ENCODE results near the gene RBBP8.

RBBP8 gene

GRCh38 chr18:23069481-23069880 lies 136.4 kb downstream of the RBBP8 start:
- Histone ChIP-seq H3K9me3 (ENCODE audit: control insufficient read depth, insufficient read depth, low read length) (no peaks in the 10 kb centered on the region), H3K4me1 (ENCODE audit: control insufficient read depth, insufficient read depth, low read length) (no peaks in the 10 kb centered on the region), H3K27ac (ENCODE audit: low read depth, low read length) (no peak overlapping the region), H3K27me3 (ENCODE audit: control insufficient read depth, insufficient read depth, low read length) (no peaks in the 10 kb centered on the region), H3K4me3 (ENCODE audit: low read depth, low read length) (no peak overlapping the region), H3K9ac (ENCODE audit: low read depth, low read length) (no peak overlapping the region), H3K36me3 (ENCODE audit: control insufficient read depth, insufficient read depth, low read length) (no peaks in the 10 kb centered on the region)

- H3K9me3 ChIP-seq (ENCODE audit: control insufficient read depth, insufficient read depth, low read length) = no peaks in the 10 kb centered on the region
- no peaks in the 10 kb centered on the region for H3K36me3 ChIP-seq (ENCODE audit: control insufficient read depth, insufficient read depth, low read length)
- no peaks in the 10 kb centered on the region for H3K4me1 ChIP-seq (ENCODE audit: control insufficient read depth, insufficient read depth, low read length)
- no peak overlapping the region for H3K27ac ChIP-seq (ENCODE audit: low read depth, low read length)
- H3K27me3 ChIP-seq (ENCODE audit: control insufficient read depth, insufficient read depth, low read length) = no peaks in the 10 kb centered on the region
- no peak overlapping the region for H3K9ac ChIP-seq (ENCODE audit: low read depth, low read length)
- H3K4me3 ChIP-seq (ENCODE audit: low read depth, low read length) = no peak overlapping the region
Measured at GRCh38 chr18:23069898-23070297, 136.8 kb downstream of the RBBP8 start.

GRCh38 chr18:23071285-23071684 lies 138.2 kb downstream of the RBBP8 start:
- H3K9me3 ChIP-seq (ENCODE audit: control insufficient read depth, insufficient read depth, low read length) = no peaks in the 10 kb centered on the region
- H3K9ac ChIP-seq (ENCODE audit: low read depth, low read length) = no peak overlapping the region
- H3K27me3 ChIP-seq (ENCODE audit: control insufficient read depth, insufficient read depth, low read length) = no peaks in the 10 kb centered on the region
- no peaks in the 10 kb centered on the region for H3K4me1 ChIP-seq (ENCODE audit: control insufficient read depth, insufficient read depth, low read length)
- no peaks in the 10 kb centered on the region for H3K36me3 ChIP-seq (ENCODE audit: control insufficient read depth, insufficient read depth, low read length)
- H3K4me3 ChIP-seq (ENCODE audit: low read depth, low read length) = no peak overlapping the region
- no peak overlapping the region for H3K27ac ChIP-seq (ENCODE audit: low read depth, low read length)

- Histone ChIP-seq H3K36me3 (ENCODE audit: control insufficient read depth, insufficient read depth, low read length) (no peaks in the 10 kb centered on the region), H3K9ac (ENCODE audit: low read depth, low read length) (no peak overlapping the region), H3K9me3 (ENCODE audit: control insufficient read depth, insufficient read depth, low read length) (no peaks in the 10 kb centered on the region), H3K27me3 (ENCODE audit: control insufficient read depth, insufficient read depth, low read length) (no peaks in the 10 kb centered on the region), H3K4me3 (ENCODE audit: low read depth, low read length) (no peak overlapping the region), H3K4me1 (ENCODE audit: control insufficient read depth, insufficient read depth, low read length) (no peaks in the 10 kb centered on the region), H3K27ac (ENCODE audit: low read depth, low read length) (no peak overlapping the region)
Measured at GRCh38 chr18:23072079-23072478, 139.0 kb downstream of the RBBP8 start.

- Histone ChIP-seq H3K4me3 (ENCODE audit: low read depth, low read length) (no peak overlapping the region), H3K27me3 (ENCODE audit: control insufficient read depth, insufficient read depth, low read length) (no peaks in the 10 kb centered on the region), H3K9ac (ENCODE audit: low read depth, low read length) (no peak overlapping the region), H3K27ac (ENCODE audit: low read depth, low read length) (no peak overlapping the region), H3K36me3 (ENCODE audit: control insufficient read depth, insufficient read depth, low read length) (no peaks in the 10 kb centered on the region), H3K9me3 (ENCODE audit: control insufficient read depth, insufficient read depth, low read length) (no peaks in the 10 kb centered on the region), H3K4me1 (ENCODE audit: control insufficient read depth, insufficient read depth, low read length) (no peaks in the 10 kb centered on the region)
Measured at GRCh38 chr18:23073996-23074606, 141.0 kb downstream of the RBBP8 start.

Measured in HUES48 (cell line).